GM19324 (cell line): ENCODE measurements around the gene PDCL2.
A peak's percentile ranks its signal among the peaks of the same experiment; 100 is the strongest.
"Not testable (repeated sequence)": the region's sequence is repeated elsewhere in the genome, so short reads cannot be mapped to it uniquely, and the experiment has no call there.

ENCODE experiments used
- ATAC-seq: cut with Tn5 transposase; IDR thresholded peaks from one replicate; pipeline ENCODE4 v1.9.1; 2021; ENCODE audit warnings: mild to moderate bottlenecking, moderate library complexity; ENCODE audit not compliant: unreplicated experiment, low FRiP score

Gene PDCL2

GRCh38 chr4:55592014-55592413, at the start of gene PDCL2:
Gene PDCL2 (minus strand): TSS chr4:55592245. CDS start chr4:55592109, 136 bp downstream.
- no peak for ATAC-seq

- no peak for ATAC-seq
These were observed 45.3 kb upstream of the PDCL2 start for GRCh38 chr4:55637272-55637820.

- ATAC-seq = no peak
These were observed 44.6 kb upstream of the PDCL2 start for GRCh38 chr4:55636656-55636999.

GRCh38 chr4:55635741-55636655, 44.0 kb upstream of the PDCL2 start, which contains the start of gene NMU:
Gene NMU (minus strand): TSS chr4:55636298. CDS start chr4:55636192, 106 bp downstream.
- ATAC-seq = peak; percentile 74

GRCh38 chr4:55635282-55635681, 43.2 kb upstream of the PDCL2 start:
- no peak for ATAC-seq

- no peak for ATAC-seq
These were observed 42.5 kb upstream of the PDCL2 start for GRCh38 chr4:55634417-55635128.

GRCh38 chr4:55633903-55634302, 41.9 kb upstream of the PDCL2 start:
- ATAC-seq = no peak

- ATAC-seq = no peak
These were observed 33.8 kb upstream of the PDCL2 start for GRCh38 chr4:55625835-55626234.

- not testable (repeated sequence) for ATAC-seq
These were observed 32.0 kb upstream of the PDCL2 start for GRCh38 chr4:55624063-55624462.

- no peak for ATAC-seq
These were observed 26.6 kb upstream of the PDCL2 start for GRCh38 chr4:55618546-55619143.

GRCh38 chr4:55617587-55618197, 25.6 kb upstream of the PDCL2 start:
- ATAC-seq = peak; percentile 57

- ATAC-seq = no peak
These were observed 23.0 kb upstream of the PDCL2 start for GRCh38 chr4:55615008-55615407.

- no peak for ATAC-seq
These were observed 21.6 kb upstream of the PDCL2 start for GRCh38 chr4:55613621-55614020.

- no peak for ATAC-seq
These were observed 20.3 kb upstream of the PDCL2 start for GRCh38 chr4:55612341-55612740.

- ATAC-seq = no peak
These were observed 19.5 kb upstream of the PDCL2 start for GRCh38 chr4:55611358-55612059.

- ATAC-seq = no peak
These were observed 18.3 kb upstream of the PDCL2 start for GRCh38 chr4:55610381-55610780.

- ATAC-seq = no peak
These were observed 17.4 kb upstream of the PDCL2 start for GRCh38 chr4:55609393-55609866.

GRCh38 chr4:55608591-55608990, 16.5 kb upstream of the PDCL2 start:
- no peak for ATAC-seq

GRCh38 chr4:55604996-55605395, 13.0 kb upstream of the PDCL2 start:
- no peak for ATAC-seq

- no peak for ATAC-seq
These were observed 8.6 kb upstream of the PDCL2 start for GRCh38 chr4:55600640-55601039.
